C4-2B (cell line): ENCODE results near the gene ZBTB12.

Experiments
- H3K27ac ChIP-seq: fragments of 450-650 bp; 2 replicates; pipeline ENCODE4 v1.5.1; 2017
- ZFX ChIP-seq: fragments of 450-650 bp; IDR thresholded peaks from 2 replicates; pipeline ENCODE4 v1.6.1; 2017
- TF ChIP-seq, protein P1 (sequence below): fragments of 450-650 bp; conservative IDR thresholded peaks from 2 replicates; pipeline ENCODE4 v1.5.1; 2017; ENCODE audit warnings: mild to moderate bottlenecking

ZBTB12 gene

DNA sequence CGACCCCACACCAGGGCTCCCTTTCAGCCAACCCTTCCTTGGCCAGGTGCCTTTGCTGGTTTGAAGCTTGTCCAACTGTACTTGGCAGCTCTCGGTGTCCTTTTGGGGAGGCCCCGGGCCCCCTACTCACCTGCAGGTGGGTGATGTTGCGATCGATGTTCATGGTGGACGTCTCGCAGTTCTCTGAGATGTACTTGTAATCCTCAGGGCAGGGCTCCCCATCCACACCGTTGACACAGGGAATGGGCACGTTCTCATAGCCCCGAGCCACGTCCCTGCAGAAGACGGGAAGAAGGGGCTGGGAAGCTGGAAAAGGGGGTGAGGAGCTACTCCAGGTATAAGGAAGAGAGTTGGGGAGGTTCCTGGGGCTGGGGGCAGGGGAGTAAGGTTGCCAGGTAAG is 18.2 kb downstream of the ZBTB12 start:
- no peak overlapping the region for H3K27ac ChIP-seq
- no peak for TF ChIP-seq ZFX
- TF ChIP-seq, protein P1, sequence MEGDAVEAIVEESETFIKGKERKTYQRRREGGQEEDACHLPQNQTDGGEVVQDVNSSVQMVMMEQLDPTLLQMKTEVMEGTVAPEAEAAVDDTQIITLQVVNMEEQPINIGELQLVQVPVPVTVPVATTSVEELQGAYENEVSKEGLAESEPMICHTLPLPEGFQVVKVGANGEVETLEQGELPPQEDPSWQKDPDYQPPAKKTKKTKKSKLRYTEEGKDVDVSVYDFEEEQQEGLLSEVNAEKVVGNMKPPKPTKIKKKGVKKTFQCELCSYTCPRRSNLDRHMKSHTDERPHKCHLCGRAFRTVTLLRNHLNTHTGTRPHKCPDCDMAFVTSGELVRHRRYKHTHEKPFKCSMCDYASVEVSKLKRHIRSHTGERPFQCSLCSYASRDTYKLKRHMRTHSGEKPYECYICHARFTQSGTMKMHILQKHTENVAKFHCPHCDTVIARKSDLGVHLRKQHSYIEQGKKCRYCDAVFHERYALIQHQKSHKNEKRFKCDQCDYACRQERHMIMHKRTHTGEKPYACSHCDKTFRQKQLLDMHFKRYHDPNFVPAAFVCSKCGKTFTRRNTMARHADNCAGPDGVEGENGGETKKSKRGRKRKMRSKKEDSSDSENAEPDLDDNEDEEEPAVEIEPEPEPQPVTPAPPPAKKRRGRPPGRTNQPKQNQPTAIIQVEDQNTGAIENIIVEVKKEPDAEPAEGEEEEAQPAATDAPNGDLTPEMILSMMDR, result no peak

DNA sequence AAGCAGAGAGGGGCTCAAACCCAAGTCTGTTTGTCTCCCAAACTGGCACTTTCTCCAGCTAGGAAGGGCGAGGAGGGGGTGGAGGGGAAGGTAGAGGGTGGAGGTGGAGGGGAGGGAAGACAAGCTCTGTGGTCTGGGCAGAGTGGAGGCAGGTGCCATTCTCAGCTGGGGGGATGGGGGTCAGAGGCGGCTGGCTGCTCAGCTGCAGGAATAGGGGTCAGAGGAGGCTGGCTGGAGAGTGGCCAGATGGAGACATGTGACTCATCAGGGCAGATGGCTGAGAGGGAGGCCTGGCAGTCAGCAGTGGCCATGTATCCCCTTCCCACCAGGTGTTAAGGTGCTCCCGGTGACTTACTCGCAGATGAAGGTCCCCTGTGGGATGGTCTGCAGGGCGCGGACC is 19.5 kb downstream of the ZBTB12 start:
- no peak overlapping the region for H3K27ac ChIP-seq
- no peak for TF ChIP-seq ZFX
- TF ChIP-seq, protein P1, result no peak

DNA sequence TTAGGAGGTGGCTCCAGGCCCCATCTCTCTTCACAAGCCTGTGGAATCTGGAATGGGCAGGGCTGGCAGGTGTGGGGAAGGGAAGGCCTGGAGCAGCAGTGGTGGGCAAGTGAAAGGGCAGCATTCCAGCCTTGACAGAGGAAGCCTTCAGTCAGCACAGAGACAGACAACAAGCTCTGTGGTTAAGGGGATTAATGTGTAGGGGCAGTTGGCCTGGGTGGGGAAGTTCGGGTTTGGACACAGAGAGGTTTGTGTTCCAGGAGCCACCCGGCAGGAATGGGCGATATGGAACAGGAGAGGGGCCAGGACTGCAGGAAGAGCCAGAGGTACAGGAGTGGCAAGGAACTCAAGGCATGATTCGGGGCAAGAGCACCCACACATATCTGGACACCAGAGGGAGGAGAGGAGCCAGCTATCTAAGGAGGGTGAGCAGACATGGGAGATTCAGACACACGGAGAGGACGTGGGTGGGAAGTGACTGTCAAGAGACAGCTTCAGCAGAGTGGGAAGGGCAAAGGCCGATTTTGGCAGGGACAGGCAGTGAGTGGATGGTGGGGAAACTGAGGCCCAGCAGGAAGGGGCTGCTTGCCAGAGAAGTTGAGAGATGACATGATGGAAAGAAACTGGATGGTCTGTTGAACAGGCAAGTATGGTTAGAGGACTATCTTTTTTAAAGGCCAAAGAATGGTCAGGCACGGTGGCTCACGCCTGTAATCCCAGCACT is 20.6 kb downstream of the ZBTB12 start:
- peak overlapping the region; percentile 86; the same call in 1 of the 2 replicates for H3K27ac ChIP-seq
- no peak for TF ChIP-seq ZFX
- TF ChIP-seq, protein P1, result no peak

DNA sequence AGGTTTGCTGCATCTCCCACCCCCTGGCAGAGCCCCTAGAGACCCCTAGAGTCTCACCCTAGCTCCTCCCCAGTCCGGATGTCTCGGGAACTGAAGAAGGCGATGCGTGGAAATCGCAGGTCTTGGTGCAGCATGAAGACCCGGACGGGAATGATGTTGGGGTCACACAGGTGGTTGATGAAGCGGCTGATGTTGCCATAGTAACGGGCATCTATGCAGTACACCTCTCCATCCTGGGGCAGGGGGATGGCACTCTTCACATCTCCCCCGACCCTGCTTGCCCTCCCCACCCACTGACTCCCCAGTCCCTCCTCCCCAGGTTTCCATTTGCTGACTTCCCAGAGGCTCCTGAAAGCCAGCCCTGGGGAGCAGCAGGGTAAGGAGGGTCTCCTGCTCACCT is 21.3 kb downstream of the ZBTB12 start:
- TF ChIP-seq, protein P1, result no peak
- no peak for TF ChIP-seq ZFX
- H3K27ac ChIP-seq, result peak overlapping the region; percentile 86

DNA sequence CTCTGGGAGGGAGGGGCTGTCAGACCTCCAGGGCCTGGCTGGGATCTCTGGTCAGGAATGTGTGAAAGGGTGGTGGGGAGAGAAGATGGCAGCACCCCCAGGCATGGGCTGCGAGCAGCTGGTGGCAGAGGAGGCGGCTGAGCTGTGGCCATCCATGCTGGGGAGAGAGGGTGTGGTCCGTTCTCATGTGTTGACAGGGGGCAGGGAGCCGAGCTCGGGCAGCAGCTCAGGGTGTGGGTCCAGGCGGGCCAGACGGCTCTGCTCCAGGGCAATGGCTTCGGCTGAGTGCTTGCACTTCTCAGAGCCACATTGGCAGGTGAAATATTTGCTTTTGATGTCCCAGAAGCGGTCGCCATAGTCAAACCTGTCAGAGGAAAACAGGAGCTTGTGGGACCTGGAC is 22.0 kb downstream of the ZBTB12 start:
- peak overlapping the region; percentile 86 for H3K27ac ChIP-seq
- TF ChIP-seq, protein P1, result no peak
- no peak for TF ChIP-seq ZFX

DNA sequence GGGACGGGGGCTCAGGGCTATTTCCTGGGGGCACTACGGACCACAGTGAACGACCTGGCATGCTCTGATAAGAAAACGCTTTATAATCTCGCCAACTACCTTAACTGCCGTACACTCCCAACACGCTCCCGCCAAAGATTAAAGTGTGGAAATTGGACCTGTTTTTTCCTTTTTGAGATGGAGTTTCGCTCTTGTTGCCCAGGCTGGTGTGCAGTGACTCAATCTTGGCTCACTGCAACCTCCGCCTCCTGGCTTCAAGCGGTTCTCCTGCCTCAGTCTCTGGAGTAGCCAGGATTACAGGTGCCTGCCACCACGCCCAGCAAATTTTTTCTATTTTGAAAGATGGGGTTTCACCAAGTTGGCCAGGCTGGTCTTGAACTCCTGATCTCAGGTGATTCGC is 22.7 kb downstream of the ZBTB12 start:
- peak overlapping the region; percentile 86 for H3K27ac ChIP-seq
- no peak for TF ChIP-seq ZFX
- TF ChIP-seq, protein P1, result no peak

DNA sequence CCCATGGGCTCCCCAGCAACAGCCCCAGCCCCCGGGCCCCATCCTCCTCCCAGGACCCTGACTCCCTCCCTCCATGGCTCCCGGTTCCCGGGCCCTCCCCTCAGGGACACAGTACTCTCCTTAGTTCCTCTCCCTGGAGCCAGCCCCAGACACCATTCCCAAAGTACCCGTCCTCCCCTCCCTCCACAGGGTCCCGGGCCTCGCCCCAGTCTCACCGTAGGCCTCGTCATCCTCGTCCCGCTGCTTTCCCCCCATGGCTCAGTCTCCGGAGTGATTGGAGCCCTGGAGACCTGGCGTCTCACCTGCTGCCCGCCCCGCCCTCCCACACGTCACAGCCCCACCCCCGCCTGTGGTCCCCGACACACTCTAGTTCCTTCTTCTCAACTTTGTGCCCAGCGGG is 23.2 kb downstream of the ZBTB12 start, which contains the start of gene SLC44A4:
TSS of gene SLC44A4 (minus strand) at position 272 of the 400 bp plus-strand sequence. CDS start at position 255, 17 bp downstream.
- H3K27ac ChIP-seq, result peak within 1 kb of the TSS; percentile 86
- no peak for TF ChIP-seq ZFX
- TF ChIP-seq, protein P1, result no peak
